RWPE2 (cell line): ENCODE data around the gene DNAJC1.
"Not testable (repeated sequence)": the region's sequence is repeated elsewhere in the genome, so short reads cannot be mapped to it uniquely, and the experiment has no call there.

Experiments used
- ATAC-seq: fragments of 200-7000 bp; cut with Tn5 transposase; 3 replicates; pipeline ENCODE4 v1.9.1; 2021; ENCODE audit warnings: low read depth
- DNase-seq: peaks from one replicate; pipeline ENCODE4 v3.0.0-alpha.2; 2020; ENCODE audit warnings: low spot score
- H3K27ac ChIP-seq: fragments of 450-650 bp; 2 replicates; pipeline ENCODE4 v1.5.1; 2017; ENCODE audit warnings: mild to moderate bottlenecking; ENCODE audit not compliant: poor library complexity, severe bottlenecking
- H3K27me3 ChIP-seq: fragments of 250-450 bp; sonication (Bioruptor Pico); 2 replicates; pipeline ENCODE4 v1.5.1; 2021; ENCODE audit warnings: mild to moderate bottlenecking, moderate library complexity; ENCODE audit not compliant: insufficient read depth, poor library complexity, severe bottlenecking
- H3K36me3 ChIP-seq: fragments of 250-450 bp; sonication (Bioruptor Pico); 2 replicates; pipeline ENCODE4 v1.5.1; 2020; ENCODE audit warnings: low read depth, mild to moderate bottlenecking, moderate library complexity
- H3K4me1 ChIP-seq: fragments of 250-450 bp; sonication (Bioruptor Pico); 2 replicates; pipeline ENCODE4 v1.5.1; 2021; ENCODE audit warnings: mild to moderate bottlenecking, moderate library complexity; ENCODE audit not compliant: insufficient read depth, poor library complexity, severe bottlenecking
- H3K4me3 ChIP-seq: fragments of 250-450 bp; sonication (Bioruptor Pico); 2 replicates; pipeline ENCODE4 v1.5.1; 2021; ENCODE audit warnings: mild to moderate bottlenecking, moderate library complexity; ENCODE audit not compliant: severe bottlenecking
- H3K9me3 ChIP-seq: fragments of 250-450 bp; sonication (Bioruptor Pico); 2 replicates; pipeline ENCODE4 v1.5.1; 2021; ENCODE audit warnings: mild to moderate bottlenecking, moderate library complexity; ENCODE audit not compliant: severe bottlenecking
- CTCF ChIP-seq: fragments of 450-650 bp; IDR thresholded peaks from one replicate; pipeline ENCODE4 v1.5.1; 2017; ENCODE audit warnings: mild to moderate bottlenecking, moderate library complexity; ENCODE audit not compliant: poor library complexity, severe bottlenecking

The DNAJC1 gene

GRCh38 chr10:21721000-21721665, 282.4 kb downstream of the DNAJC1 start:
- peaks cover 19% of the 10 kb centered on the region for H3K4me1 ChIP-seq
- H3K27ac ChIP-seq = no peak overlapping the region
- peaks cover 32% of the 10 kb centered on the region for H3K36me3 ChIP-seq
- no peak overlapping the region for H3K4me3 ChIP-seq
- no peaks in the 10 kb centered on the region for H3K27me3 ChIP-seq
- DNase-seq (no peak), ATAC-seq (no peak)
- H3K9me3 ChIP-seq = no peaks in the 10 kb centered on the region
- TF ChIP-seq CTCF = no peak

DNA sequence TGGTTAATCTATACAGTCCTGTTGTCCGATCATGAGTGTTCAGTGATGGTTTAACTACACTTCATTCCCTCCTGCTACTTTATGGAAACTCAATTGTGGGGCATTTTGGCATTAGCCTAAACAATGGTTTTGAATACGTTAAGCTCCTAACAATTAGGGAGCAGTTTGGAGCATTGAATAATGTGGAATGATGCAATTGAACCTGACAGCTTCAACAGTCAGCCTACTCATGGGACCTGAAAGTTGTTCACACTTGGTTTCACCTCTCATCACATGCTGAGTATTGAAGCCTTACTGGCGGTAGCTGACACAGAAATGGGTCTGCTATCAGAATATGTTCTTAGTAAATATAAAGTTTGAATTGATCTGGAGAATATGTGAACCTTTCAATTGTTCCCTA, 283.4 kb downstream of the DNAJC1 start:
- peaks cover 19% of the 10 kb centered on the region for H3K4me1 ChIP-seq
- no peak overlapping the region for H3K4me3 ChIP-seq
- H3K27me3 ChIP-seq = no peaks in the 10 kb centered on the region
- H3K27ac ChIP-seq = no peak overlapping the region
- DNase-seq (no peak), ATAC-seq (no peak)
- no peak for TF ChIP-seq CTCF
- H3K36me3 ChIP-seq = peaks cover 39% of the 10 kb centered on the region
- H3K9me3 ChIP-seq = no peaks in the 10 kb centered on the region

DNA sequence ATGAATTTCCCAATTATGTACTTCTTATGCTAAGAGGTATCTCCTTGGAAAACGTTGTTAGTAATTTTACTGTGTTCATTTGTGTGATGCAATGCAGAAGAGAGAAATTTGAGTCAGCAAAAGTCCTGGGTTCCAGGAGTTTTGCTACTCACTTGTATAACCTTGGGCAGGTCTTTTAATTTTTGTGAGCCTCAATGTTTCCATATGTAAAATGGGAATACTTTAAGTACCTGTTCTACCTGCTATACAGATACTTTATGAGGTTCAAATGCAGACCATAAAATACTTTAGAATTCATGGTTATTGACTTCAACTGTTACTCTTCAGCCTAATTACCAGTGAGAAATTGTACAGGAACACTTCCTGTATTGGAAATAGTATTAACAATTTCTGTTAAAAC, 284.0 kb downstream of the DNAJC1 start:
- Histone ChIP-seq H3K36me3 (peaks cover 45% of the 10 kb centered on the region), H3K9me3 (no peaks in the 10 kb centered on the region), H3K4me3 (no peak overlapping the region), H3K27ac (no peak overlapping the region), H3K27me3 (no peaks in the 10 kb centered on the region), H3K4me1 (peaks cover 18% of the 10 kb centered on the region)
- no peak for TF ChIP-seq CTCF
- DNase-seq = no peak
- ATAC-seq = no peak

DNA sequence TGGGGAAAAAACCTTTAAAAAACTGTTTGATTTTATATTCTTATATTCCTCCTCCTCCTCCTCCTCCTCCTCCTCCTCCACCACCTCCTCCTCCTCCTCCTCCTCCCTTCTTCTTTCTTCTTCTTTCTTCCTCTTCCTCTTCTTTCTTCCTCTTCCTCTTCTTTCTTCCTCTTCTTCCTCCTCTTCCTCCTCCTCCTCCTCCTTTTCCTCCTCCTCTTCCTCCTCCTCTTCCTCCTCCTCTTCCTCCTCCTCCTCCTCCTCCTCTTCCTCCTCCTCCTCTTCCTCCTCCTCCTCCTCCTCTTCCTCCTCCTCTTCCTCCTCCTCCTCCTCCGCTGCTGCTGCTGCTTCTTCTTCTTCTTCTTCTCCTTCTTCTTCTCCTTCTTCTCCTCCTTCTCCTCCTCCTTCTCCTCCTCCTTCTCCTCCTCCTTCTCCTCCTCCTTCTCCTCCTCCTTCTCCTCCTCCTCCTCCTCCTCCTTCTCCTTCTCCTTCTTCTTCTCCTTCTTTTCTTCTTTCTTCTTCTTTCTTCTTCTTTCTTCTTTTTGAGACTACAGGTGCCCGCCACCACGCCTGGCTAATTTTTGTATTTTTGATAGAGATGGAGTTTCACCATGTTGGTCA, 286.0 kb downstream of the DNAJC1 start:
- H3K4me3 ChIP-seq, DNase-seq, H3K9me3 ChIP-seq, H3K27ac ChIP-seq, H3K27me3 ChIP-seq, ATAC-seq: not testable (repeated sequence)
- Histone ChIP-seq H3K36me3 (peaks cover 57% of the 10 kb centered on the region), H3K4me1 (peaks cover 12% of the 10 kb centered on the region)

DNA sequence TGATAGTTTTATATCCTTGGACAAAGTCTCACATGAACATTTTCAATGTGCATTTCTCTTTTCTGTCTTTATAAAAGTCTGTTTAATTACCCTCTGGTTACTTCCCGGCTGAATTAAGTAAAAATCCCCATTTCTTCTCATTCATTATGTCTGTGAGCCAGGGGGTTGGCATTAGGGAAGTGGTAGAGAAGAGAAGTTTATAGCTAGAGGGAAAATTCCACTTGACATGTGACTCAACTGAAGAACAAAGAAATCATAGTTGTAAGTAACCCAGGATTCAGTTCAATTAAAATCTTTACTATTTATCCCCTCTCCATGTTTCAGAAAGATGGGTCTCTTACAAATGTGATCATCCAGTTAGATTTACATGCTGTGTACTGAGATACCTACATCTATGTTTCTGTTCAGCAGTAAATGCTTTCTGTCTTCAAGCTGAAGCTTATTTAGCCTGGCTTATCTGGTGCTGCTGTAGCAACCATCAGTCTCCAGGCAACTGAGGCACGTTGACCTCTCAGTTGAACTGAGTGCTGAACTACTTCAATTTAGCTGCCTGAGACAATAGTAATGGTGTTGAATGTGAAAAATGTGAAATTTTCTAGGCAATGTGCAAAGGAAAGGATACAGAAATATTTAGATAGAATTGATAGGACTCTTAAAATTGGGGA, 287.9 kb downstream of the DNAJC1 start:
- Histone ChIP-seq H3K27me3 (no peaks in the 10 kb centered on the region), H3K9me3 (no peaks in the 10 kb centered on the region), H3K36me3 (peaks cover 53% of the 10 kb centered on the region), H3K27ac (peak overlapping the region; percentile 4), H3K4me1 (peaks cover 11% of the 10 kb centered on the region), H3K4me3 (no peak overlapping the region)
- DNase-seq (no peak), ATAC-seq (peak; percentile 70)
- no peak for TF ChIP-seq CTCF
